IMR-90 (cell line): Measurements from ENCODE around the gene LEKR1. TPM values are rescaled to one million over a fixed set of nuclear protein-coding genes. Genes with fewer than 3 reads are reported as not detected.
"Not testable (repeated sequence)": the region's sequence is repeated elsewhere in the genome, so short reads cannot be mapped to it uniquely, and the experiment has no call there.

ENCODE experiments used
- ATAC-seq: fragments of 200-7000 bp; cut with Tn5 transposase; 2 replicates; pipeline ENCODE4 v1.9.1; 2020; ENCODE audit warnings: low read depth, mild to moderate bottlenecking, moderate library complexity
- BruUV-seq: library from RNA; stranded (reverse); fragments of 400-500 nt; replicated peaks from 2 replicates; lab custom pipeline; 2021; lab: Mats Ljungman, UMichigan
- CTCF ChIA-PET: fragments of 300-600 bp; formaldehyde crosslinking; extraction: SDS; loops from one replicate; lab custom pipeline; 2021; ENCODE audit warnings: antibody characterized with exemption; lab: Yijun Ruan, JAX
- POLR2A ChIA-PET: fragments of 300-600 bp; sonication (Branson Sonifier 250); formaldehyde crosslinking; loops from one replicate; lab custom pipeline; 2022; ENCODE audit warnings: antibody characterized with exemption; ENCODE audit not compliant: unreplicated experiment; lab: Charles Lee
- DNase-seq: peaks from one replicate; pipeline ENCODE4 v3.0.0; 2013
- H2AFZ ChIP-seq: replicated peaks from 2 replicates; pipeline ENCODE3; 2013; ENCODE audit warnings: low read length, mild to moderate bottlenecking; ENCODE audit not compliant: poor library complexity
- H2AK5ac ChIP-seq: 2 replicates; pipeline ENCODE4 v1.6.1; 2013; ENCODE audit warnings: low read depth, low read length, inconsistent platforms
- H2AK9ac ChIP-seq: replicated peaks from 2 replicates; pipeline ENCODE3; 2013; ENCODE audit warnings: mild to moderate bottlenecking, low read depth, low read length, moderate library complexity; ENCODE audit not compliant: poor library complexity
- H2BK120ac ChIP-seq: 2 replicates; pipeline ENCODE4 v1.6.1; 2013; ENCODE audit warnings: low read depth, low read length, inconsistent platforms
- H2BK15ac ChIP-seq: 3 replicates; pipeline ENCODE4 v1.6.1; 2013; ENCODE audit warnings: low read depth, low read length, inconsistent platforms
- H2BK20ac ChIP-seq: 2 replicates; pipeline ENCODE4 v1.6.1; 2013; ENCODE audit warnings: low read depth, mild to moderate bottlenecking, inconsistent platforms, low read length, moderate library complexity
- H2BK5ac ChIP-seq: 2 replicates; pipeline ENCODE4 v1.6.1; 2013; ENCODE audit warnings: mild to moderate bottlenecking, low read depth, low read length, inconsistent platforms; ENCODE audit not compliant: poor library complexity, severe bottlenecking
- H3K14ac ChIP-seq: replicated peaks from 2 replicates; pipeline ENCODE4 v1.6.1; 2013; ENCODE audit warnings: low read depth, low read length, inconsistent platforms
- H3K18ac ChIP-seq: 2 replicates; pipeline ENCODE4 v1.6.1; 2013; ENCODE audit warnings: low read depth, low read length, control low read depth
- H3K23ac ChIP-seq: 2 replicates; pipeline ENCODE4 v1.6.1; 2013; ENCODE audit warnings: low read depth, low read length, inconsistent platforms
- H3K27ac ChIP-seq: 2 replicates; pipeline ENCODE4 v1.5.1; 2013; ENCODE audit warnings: mild to moderate bottlenecking, control low read depth, low read length; ENCODE audit not compliant: insufficient read depth
- H3K27me3 ChIP-seq: 2 replicates; pipeline ENCODE4 v1.6.1; 2013; ENCODE audit warnings: low read length; ENCODE audit not compliant: control insufficient read depth, insufficient read depth
- H3K36me3 ChIP-seq: 2 replicates; pipeline ENCODE4 v1.6.1; 2013; ENCODE audit warnings: low read length, mixed read lengths; ENCODE audit not compliant: control insufficient read depth, insufficient read depth
- H3K4ac ChIP-seq: 2 replicates; pipeline ENCODE4 v1.6.1; 2013; ENCODE audit warnings: low read depth, low read length, inconsistent platforms
- H3K4me1 ChIP-seq: 2 replicates; pipeline ENCODE4 v1.6.1; 2013; ENCODE audit warnings: low read length, mixed read lengths; ENCODE audit not compliant: control insufficient read depth, insufficient read depth
- H3K4me2 ChIP-seq: 2 replicates; pipeline ENCODE4 v1.6.1; 2013; ENCODE audit warnings: low read depth, mild to moderate bottlenecking, control low read depth, low read length, moderate library complexity
- H3K4me3 ChIP-seq: 2 replicates; pipeline ENCODE4 v1.5.1; 2013; ENCODE audit warnings: low read depth, mild to moderate bottlenecking, control low read depth, low read length, moderate library complexity; ENCODE audit not compliant: insufficient read depth
- H3K56ac ChIP-seq: 2 replicates; pipeline ENCODE4 v1.6.1; 2013; ENCODE audit warnings: low read length, inconsistent platforms; ENCODE audit not compliant: insufficient read depth; ENCODE audit errors: extremely low read depth
- H3K79me1 ChIP-seq, 2 experiments: 2 replicates each; pipeline ENCODE4 v1.6.1; 2013; ENCODE audit warnings: low read length in 2 of 2, inconsistent platforms in 1 of 2, low read depth in 1 of 2
- H3K9ac ChIP-seq: 2 replicates; pipeline ENCODE4 v1.6.1; 2013; ENCODE audit warnings: low read depth, low read length, control low read depth
- H3K9me1 ChIP-seq: 2 replicates; pipeline ENCODE4 v1.6.1; 2013; ENCODE audit warnings: low read length, inconsistent platforms; ENCODE audit not compliant: insufficient read depth
- H3K9me3 ChIP-seq: 2 replicates; pipeline ENCODE4 v1.6.1; 2013; ENCODE audit warnings: low read length; ENCODE audit not compliant: control insufficient read depth, insufficient read depth
- H4K20me1 ChIP-seq: 2 replicates; pipeline ENCODE4 v1.6.1; 2013; ENCODE audit warnings: low read length, inconsistent platforms; ENCODE audit not compliant: insufficient read depth
- H4K5ac ChIP-seq: 2 replicates; pipeline ENCODE4 v1.6.1; 2013; ENCODE audit warnings: mild to moderate bottlenecking, low read depth, low read length, control low read depth
- H4K8ac ChIP-seq, 2 experiments: 2 replicates each; pipeline ENCODE4 v1.6.1; 2013; ENCODE audit warnings: low read depth in 2 of 2, low read length in 2 of 2, control low read depth in 1 of 2, inconsistent platforms in 1 of 2
- H4K91ac ChIP-seq: 2 replicates; pipeline ENCODE4 v1.6.1; 2013; ENCODE audit warnings: low read depth, low read length, inconsistent platforms; ENCODE audit not compliant: insufficient read depth
- CEBPB ChIP-seq: IDR thresholded peaks from 2 replicates; pipeline ENCODE4 v1.6.1; 2012; ENCODE audit warnings: low read depth, low read length, improper control_type of control experiment
- CHD1 ChIP-seq: IDR thresholded peaks from 2 replicates; pipeline ENCODE4 v1.6.1; 2012; ENCODE audit warnings: low read depth, low read length, improper control_type of control experiment
- FOS ChIP-seq: fragments of 150-350 bp; IDR thresholded peaks from 2 replicates; pipeline ENCODE4 v1.6.1; 2016; ENCODE audit warnings: low read depth, low read length
- MAFK ChIP-seq: IDR thresholded peaks from 2 replicates; pipeline ENCODE4 v1.6.1; 2012; ENCODE audit warnings: low read depth, low read length, improper control_type of control experiment
- MAZ ChIP-seq: IDR thresholded peaks from 2 replicates; pipeline ENCODE4 v1.6.1; 2012; ENCODE audit warnings: low read depth, mild to moderate bottlenecking, low read length, improper control_type of control experiment, moderate library complexity, borderline replicate concordance
- MXI1 ChIP-seq: IDR thresholded peaks from 2 replicates; pipeline ENCODE4 v1.6.1; 2012; ENCODE audit warnings: low read depth, mild to moderate bottlenecking, low read length, moderate library complexity, borderline replicate concordance
- POLR2A ChIP-seq: IDR thresholded peaks from 2 replicates; pipeline ENCODE4 v1.6.1; 2012; ENCODE audit warnings: mild to moderate bottlenecking, low read depth, low read length
- RAD21 ChIP-seq: IDR thresholded peaks from 2 replicates; pipeline ENCODE4 v1.6.1; 2012; ENCODE audit warnings: low read length, improper control_type of control experiment
- RFX5 ChIP-seq: IDR thresholded peaks from 2 replicates; pipeline ENCODE4 v1.8.0; 2012; ENCODE audit warnings: low read depth, mild to moderate bottlenecking, low read length, moderate library complexity
- WGBS, 2 experiments: methylation state at CpG; one replicate each; pipeline versions ENCODE4 v1.1.5 to v1.1.7; 2013; ENCODE audit warnings: missing lambda C conversion rate in 2 of 2; ENCODE audit not compliant: insufficient read length in 1 of 2; ENCODE audit errors: extremely low coverage in 2 of 2; 5-methylcytosine and 5-hydroxymethylcytosine counted together
- dilution Hi-C: fragments of 300-500 bp; cut with HindIII; formaldehyde crosslinking; loops from one replicate; pipeline ENCODE4 v1.14.3; 2018; ENCODE audit warnings: low sequenced_read_pairs; ENCODE audit not compliant: unreplicated experiment
- in situ Hi-C: fragments of 300-500 bp; cut with MboI; formaldehyde crosslinking; loops from 3 replicates; pipeline ENCODE4 v1.14.3; 2019; ENCODE audit warnings: low sequenced_read_pairs, inconsistent platforms, mixed read lengths
- intact Hi-C: fragments of 100-400 bp; cut with micrococcal nuclease; formaldehyde crosslinking; loops from 2 replicates; pipeline ENCODE4 v1.10.0; 2022
- polyA plus RNA-seq, 3 experiments: library from polyadenylated mRNA; depleted of rRNA; stranded (reverse); fragments of >200 nt; gene quantifications; 2 replicates each; pipeline ENCODE4 v1.2.3, GENCODE V29; 2012; ENCODE audit warnings: low replicate concordance in 1 of 3
- total RNA-seq: library from RNA; depleted of rRNA; stranded (reverse); fragments of >200 nt; gene quantifications from 2 replicates; pipeline ENCODE4 v1.2.3, GENCODE V29; 2012
- TF ChIP-seq, protein P1 (sequence below): fragments of 150-350 bp; IDR thresholded peaks from 2 replicates; pipeline ENCODE4 v1.6.1; 2016; ENCODE audit warnings: low read depth, mild to moderate bottlenecking, low read length, moderate library complexity, borderline replicate concordance

Gene LEKR1
- total and polyA plus RNA-seq, 2 of the 4 experiments (the other 2 are of a cell fraction) = 0.19 to 0.36 TPM

DNA sequence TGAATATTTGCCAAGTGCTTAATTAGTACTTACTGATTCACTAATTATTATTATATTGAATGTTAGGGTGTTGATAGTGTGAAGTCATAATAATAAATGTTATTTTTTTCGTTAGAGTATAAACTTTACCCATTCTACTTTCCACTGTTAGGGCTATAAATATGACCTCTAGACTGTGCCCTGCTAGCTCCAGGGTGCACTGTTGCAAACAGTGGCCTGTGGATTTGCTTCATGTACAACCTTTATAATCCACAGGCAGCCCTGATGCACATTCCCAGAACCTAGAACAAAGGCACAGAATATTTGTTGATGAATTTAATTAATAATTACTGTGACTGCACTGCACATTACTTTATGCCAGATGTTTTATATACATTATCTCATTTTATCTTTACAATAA lies 28.8 kb upstream of the LEKR1 start:
- TF ChIP-seq CEBPB (no peak), MAZ (no peak), RAD21 (no peak), MAFK (no peak), FOS (no peak), RFX5 (no peak), POLR2A (no peak), MXI1 (no peak), CHD1 (no peak)
- TF ChIP-seq, protein P1, sequence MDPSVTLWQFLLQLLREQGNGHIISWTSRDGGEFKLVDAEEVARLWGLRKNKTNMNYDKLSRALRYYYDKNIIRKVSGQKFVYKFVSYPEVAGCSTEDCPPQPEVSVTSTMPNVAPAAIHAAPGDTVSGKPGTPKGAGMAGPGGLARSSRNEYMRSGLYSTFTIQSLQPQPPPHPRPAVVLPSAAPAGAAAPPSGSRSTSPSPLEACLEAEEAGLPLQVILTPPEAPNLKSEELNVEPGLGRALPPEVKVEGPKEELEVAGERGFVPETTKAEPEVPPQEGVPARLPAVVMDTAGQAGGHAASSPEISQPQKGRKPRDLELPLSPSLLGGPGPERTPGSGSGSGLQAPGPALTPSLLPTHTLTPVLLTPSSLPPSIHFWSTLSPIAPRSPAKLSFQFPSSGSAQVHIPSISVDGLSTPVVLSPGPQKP = no peak
- Histone ChIP-seq H3K79me1 (no peaks in the 10 kb centered on the region; a peak in 1 of 4 replicates), H2AK9ac (no peak overlapping the region), H3K27me3 (no peaks in the 10 kb centered on the region), H2BK20ac (no peak overlapping the region), H3K23ac (no peak overlapping the region), H3K9me3 (no peaks in the 10 kb centered on the region), H3K4me1 (peaks cover 3% of the 10 kb centered on the region), H2AK5ac (no peak overlapping the region), H2BK120ac (no peak overlapping the region), H3K14ac (no peak overlapping the region), H3K18ac (no peak overlapping the region), H3K4me3 (no peak overlapping the region), H2BK15ac (no peak overlapping the region), H4K8ac (no peak overlapping the region), H3K4me2 (no peak overlapping the region), H3K4ac (no peak overlapping the region), H2BK5ac (no peak overlapping the region), H3K56ac (no peak overlapping the region), H4K5ac (no peak overlapping the region), H3K9me1 (peaks cover 4% of the 10 kb centered on the region; the same call in 1 of the 2 replicates), H3K27ac (no peak overlapping the region), H4K91ac (no peak overlapping the region), H4K20me1 (no peaks in the 10 kb centered on the region), H3K36me3 (no peaks in the 10 kb centered on the region), H2AFZ (no peak overlapping the region), H3K9ac (no peak overlapping the region)
- in situ Hi-C loops = no loop called here
- dilution Hi-C loops = no loop called here
- ChIA-PET CTCF (no interaction called here), POLR2A (no interaction called here)
- ATAC-seq (no peak), DNase-seq (no peak)
- intact Hi-C loops = no loop called here
- no CpG with 5 or more reads among the region's 1 CpG for WGBS, 2 experiments
- no TSS peak for BruUV-seq

GRCh38 chr3:156800287-156800686 lies 25.9 kb upstream of the LEKR1 start:
- POLR2A ChIA-PET = interaction anchor here (0.7 kb wide), 1 partner anchor 13 kb away, joined by 21 read pairs; no protein-coding TSS in a partner anchor
- H3K9me3 ChIP-seq, dilution Hi-C loops, BruUV-seq, H2AK9ac ChIP-seq, H3K9ac ChIP-seq, H2AK5ac ChIP-seq, H2BK20ac ChIP-seq, in situ Hi-C loops, intact Hi-C loops, H3K4me1 ChIP-seq, H3K4me3 ChIP-seq, H4K5ac ChIP-seq, H3K27me3 ChIP-seq, H4K91ac ChIP-seq, H3K18ac ChIP-seq, H3K79me1 ChIP-seq, H4K20me1 ChIP-seq, H4K8ac ChIP-seq, DNase-seq, H3K9me1 ChIP-seq, H2BK120ac ChIP-seq, H2AFZ ChIP-seq, CTCF ChIA-PET, H2BK15ac ChIP-seq, H3K36me3 ChIP-seq, H3K4ac ChIP-seq, H3K56ac ChIP-seq, H3K27ac ChIP-seq, ATAC-seq, H3K14ac ChIP-seq, H3K23ac ChIP-seq, H3K4me2 ChIP-seq, H2BK5ac ChIP-seq: not testable (repeated sequence)
- WGBS, 2 experiments = no CpG with 5 or more reads among the region's 4 CpGs
